Vagina (tissue), 2 donors: Measurements from ENCODE around the gene HSPB2.

Experiments
- POLR2A ChIP-seq, 2 donors: fragments of 450-650 bp; IDR thresholded peaks; one replicate each; pipeline ENCODE4 v1.6.1; 2017; ENCODE audit warnings: antibody characterized with exemption in 2 of 2, mild to moderate bottlenecking in 2 of 2, moderate library complexity in 2 of 2
- POLR2AphosphoS5 ChIP-seq, 2 donors: sonication (generic); formaldehyde crosslinking; IDR thresholded peaks; one replicate each; pipeline ENCODE4 v1.9.0; 2017; ENCODE audit warnings: antibody characterized with exemption in 2 of 2, mild to moderate bottlenecking in 2 of 2, low read depth in 1 of 2; ENCODE audit not compliant: insufficient read depth in 1 of 2
- TF ChIP-seq, protein P1 (sequence below), 3 experiments: fragments of 450-650 bp in 2 of 3; fragments of 200-600 bp in 1 of 3; sonication (generic) in 1 of 3; IDR thresholded peaks; one replicate each; pipeline ENCODE4 v1.5.1; 2017 to 2019; ENCODE audit warnings: antibody characterized with exemption in 3 of 3, mild to moderate bottlenecking in 2 of 3, moderate library complexity in 2 of 3

DNA sequence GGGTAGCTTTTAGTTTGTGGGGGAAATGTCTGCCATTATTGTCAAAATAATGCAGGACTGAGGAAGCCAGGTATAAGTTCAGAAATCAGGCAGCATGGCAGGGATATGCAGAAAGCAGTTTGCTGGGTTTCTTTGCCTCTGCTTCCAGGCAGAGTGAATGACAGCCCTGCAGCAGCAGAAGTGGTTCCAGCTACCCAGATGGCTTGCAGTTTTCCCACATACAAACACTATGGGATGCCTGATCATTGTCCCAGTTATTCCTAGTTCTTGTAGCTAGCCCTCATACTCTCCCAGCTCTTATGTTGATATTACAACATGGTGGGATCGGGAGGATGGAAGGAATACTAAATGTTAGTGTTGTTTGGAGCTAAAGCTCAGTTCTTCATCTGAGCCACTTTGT, 21.8 kb downstream of the HSPB2 start:
- TF ChIP-seq POLR2A (IDR thresholded peaks at IDR 0.05) (no peak), POLR2AphosphoS5 (IDR thresholded peaks at IDR 0.05; ENCODE audit: insufficient read depth in 1 of 2, low read depth in 1 of 2) (no peak)
- TF ChIP-seq, protein P1, sequence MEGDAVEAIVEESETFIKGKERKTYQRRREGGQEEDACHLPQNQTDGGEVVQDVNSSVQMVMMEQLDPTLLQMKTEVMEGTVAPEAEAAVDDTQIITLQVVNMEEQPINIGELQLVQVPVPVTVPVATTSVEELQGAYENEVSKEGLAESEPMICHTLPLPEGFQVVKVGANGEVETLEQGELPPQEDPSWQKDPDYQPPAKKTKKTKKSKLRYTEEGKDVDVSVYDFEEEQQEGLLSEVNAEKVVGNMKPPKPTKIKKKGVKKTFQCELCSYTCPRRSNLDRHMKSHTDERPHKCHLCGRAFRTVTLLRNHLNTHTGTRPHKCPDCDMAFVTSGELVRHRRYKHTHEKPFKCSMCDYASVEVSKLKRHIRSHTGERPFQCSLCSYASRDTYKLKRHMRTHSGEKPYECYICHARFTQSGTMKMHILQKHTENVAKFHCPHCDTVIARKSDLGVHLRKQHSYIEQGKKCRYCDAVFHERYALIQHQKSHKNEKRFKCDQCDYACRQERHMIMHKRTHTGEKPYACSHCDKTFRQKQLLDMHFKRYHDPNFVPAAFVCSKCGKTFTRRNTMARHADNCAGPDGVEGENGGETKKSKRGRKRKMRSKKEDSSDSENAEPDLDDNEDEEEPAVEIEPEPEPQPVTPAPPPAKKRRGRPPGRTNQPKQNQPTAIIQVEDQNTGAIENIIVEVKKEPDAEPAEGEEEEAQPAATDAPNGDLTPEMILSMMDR (IDR thresholded peaks at IDR 0.05) = no peak
